ENCODE data around the gene RBP4.

The RBP4 gene

GRCh38 chr10:93601146-93601773, at the start of gene RBP4:
TSS of gene RBP4 (minus strand) at chr10:93601235. CDS start at chr10:93601028, 207 bp downstream.
- peak in 2 of 3 donors; percentile 23 to 52 for DNase-seq

GRCh38 chr10:93639791-93640190, 38.8 kb upstream of the RBP4 start:
- no peak for DNase-seq

DNA sequence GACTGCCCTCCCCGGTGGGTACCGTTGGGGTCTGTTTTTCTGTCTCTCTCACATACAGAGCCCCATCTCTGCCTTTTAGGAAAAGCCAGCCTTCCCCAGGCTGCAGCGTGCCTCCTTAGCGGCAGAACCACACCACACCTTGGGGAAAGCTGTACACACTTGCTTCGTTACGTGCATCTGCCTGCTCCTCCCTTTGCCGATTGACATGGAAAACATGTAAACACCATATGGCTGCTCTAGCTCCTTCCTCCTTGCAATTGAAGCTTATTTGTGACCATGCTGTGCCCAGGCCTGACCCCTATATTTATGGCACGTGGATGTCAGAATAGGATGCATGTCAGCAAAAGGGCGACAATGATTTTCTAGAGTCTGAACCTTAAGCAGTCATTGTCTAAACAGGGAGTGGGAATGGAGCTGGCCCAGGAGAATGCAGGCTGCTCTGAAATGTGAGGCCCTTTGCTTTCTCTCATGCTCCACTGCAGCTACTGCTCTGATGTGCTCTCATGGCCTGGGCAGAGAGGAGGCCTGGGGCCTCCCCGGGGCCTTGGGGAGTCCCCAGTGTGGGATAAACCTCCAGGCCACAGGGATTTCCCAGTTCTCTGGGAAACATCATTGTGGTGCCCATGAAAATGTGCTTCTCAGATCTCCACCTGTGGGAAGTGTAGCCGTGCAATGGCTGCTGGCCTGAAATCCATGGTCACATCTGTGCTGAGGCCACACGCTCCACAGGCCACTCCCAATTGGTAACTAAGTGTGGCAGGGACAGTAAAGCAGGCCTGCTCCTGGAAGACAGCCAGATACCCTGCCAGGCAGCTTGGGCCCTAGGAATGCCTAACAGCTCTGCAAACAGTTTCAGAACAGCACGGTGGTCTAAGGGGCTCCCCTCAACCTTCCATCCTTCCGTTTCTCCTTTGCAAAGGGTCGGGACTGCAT, 29.9 kb upstream of the RBP4 start:
- peak in 2 of 3 donors; percentile 10 to 20 for DNase-seq

DNA sequence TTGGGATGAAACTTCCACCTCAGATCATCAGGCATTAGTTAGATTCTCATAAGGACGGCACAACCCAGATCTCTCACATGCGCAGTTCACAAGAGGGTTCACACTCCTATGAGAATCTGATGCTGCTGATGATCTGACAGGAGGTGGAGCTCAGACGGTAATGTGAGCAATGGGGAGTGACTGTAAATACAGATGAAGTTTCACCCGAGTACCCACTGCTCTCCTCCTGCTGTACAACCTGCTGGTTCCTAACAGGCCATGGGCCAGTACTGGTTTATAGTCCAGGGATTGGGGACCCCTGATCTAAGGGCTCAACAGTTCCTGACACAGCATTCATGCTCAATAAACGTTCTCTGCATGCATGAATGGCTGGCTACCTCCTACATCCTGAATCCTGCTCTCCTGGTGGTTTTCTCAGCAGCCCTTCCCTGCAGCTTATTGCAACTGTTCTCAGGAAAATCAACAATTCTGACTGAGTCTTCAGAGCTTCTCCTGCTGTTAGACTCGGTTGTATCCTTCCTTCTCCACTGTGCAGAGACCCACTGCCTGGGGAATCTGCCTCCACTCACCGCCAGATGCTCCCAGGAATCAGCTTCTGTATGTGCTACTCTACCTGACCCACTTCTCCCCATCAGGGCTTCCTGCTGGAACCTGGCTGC, 28.7 kb upstream of the RBP4 start:
- DNase-seq: no peak

GRCh38 chr10:93628858-93629257, 27.8 kb upstream of the RBP4 start:
- DNase-seq: no peak

DNA sequence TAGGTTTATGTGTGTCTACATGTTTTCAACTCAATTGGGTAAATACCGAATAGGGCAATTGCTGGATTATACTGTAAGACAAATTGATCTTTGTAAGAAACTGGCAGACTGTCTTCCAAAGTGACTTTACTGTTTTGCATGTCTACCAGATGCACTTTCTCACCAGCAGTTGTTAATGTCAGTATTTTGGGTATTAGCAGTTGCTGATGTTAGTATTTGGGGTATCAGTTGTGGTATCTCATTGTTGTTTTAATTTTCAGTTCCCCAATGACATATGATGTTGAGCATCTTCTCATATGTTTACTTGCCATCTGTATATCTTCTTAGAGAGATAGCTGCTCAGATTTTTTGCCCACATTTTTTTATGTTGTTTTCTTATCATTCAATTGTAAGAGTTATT, 21.9 kb upstream of the RBP4 start:
- DNase-seq: no peak

GRCh38 chr10:93620925-93621324, 19.9 kb upstream of the RBP4 start:
- DNase-seq: no peak

GRCh38 chr10:93615576-93616235, 14.7 kb upstream of the RBP4 start:
- DNase-seq: peak; percentile 24 to 42 (median 37)

GRCh38 chr10:93614101-93614825, 13.2 kb upstream of the RBP4 start:
- DNase-seq: no peak

- DNase-seq: peak in 2 of 3 donors; percentile 20 to 36
These were observed 12.1 kb upstream of the RBP4 start for GRCh38 chr10:93613126-93613525.

- DNase-seq: no peak
These were observed 11.3 kb upstream of the RBP4 start, which contains the start of gene PDE6C for GRCh38 chr10:93612311-93612710. TSS of gene PDE6C (plus strand) at chr10:93612537. CDS start at chr10:93612726, 189 bp downstream.

DNA sequence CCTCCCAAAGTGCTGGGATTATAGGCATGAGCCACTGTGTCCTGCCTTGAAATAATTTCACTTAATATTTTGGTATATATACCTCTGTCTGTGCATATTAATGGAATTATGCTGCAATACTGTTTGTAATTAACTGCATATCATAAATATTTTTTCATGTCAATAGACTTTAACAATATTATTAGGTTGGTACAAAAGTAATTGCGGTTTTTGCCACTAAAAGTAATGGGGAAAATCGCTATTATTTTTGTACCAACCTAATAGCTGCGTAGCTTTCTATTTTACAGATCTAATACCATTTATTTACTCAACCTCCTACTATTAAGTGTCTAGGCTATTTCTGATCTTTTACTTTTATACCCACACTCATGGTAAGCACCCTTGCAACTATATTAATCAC, 7.4 kb upstream of the RBP4 start:
- DNase-seq: no peak

- no peak for DNase-seq
These were observed 3.1 kb upstream of the RBP4 start for GRCh38 chr10:93604146-93604545.

GRCh38 chr10:93603023-93603422, 2.0 kb upstream of the RBP4 start:
- DNase-seq: no peak

DNA sequence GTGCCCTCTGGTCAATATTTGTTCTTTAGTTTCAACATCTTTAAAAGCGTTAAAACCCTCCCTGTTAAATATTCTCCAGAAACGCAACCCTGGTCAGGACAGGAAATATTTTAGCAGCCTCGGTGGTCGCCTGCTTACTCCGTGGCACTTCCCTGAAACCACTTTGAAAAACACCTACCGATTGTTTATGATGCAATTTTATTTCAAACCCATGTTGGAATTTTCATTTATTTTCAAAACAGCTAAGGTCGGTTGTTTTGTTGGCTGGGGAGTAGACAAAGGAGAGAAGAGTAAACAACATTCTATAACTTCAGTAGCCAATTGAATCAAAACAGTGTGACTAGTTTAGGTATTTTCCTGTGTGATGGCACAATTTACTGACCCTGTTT, 733 bp upstream of the RBP4 start:
- no peak for DNase-seq

GRCh38 chr10:93600446-93601145, 439 bp downstream of the RBP4 start:
- peak in 1 of 3 donors; percentile 24 for DNase-seq

DNA sequence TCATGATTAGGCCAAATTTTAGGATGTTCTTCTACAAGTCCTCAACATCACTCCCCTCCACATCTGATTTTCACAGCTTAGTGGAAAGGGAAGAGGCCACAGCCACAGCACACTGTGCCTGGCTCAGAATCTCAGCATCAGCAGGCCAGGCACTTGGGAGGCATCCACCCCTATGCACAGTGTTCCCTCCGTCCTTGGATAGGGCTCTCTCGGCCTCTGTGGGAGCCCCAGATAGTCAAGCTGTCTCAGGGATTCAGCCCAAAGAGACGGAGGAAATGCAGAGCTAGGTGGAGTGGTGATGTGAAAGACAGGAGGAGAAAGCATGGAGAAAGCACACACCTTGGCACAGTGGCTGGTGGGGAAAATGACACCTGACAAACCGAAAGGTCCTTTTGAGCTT, 1.3 kb downstream of the RBP4 start:
- DNase-seq: no peak

- no peak for DNase-seq
These were observed 1.7 kb downstream of the RBP4 start for GRCh38 chr10:93599335-93599734.

DNA sequence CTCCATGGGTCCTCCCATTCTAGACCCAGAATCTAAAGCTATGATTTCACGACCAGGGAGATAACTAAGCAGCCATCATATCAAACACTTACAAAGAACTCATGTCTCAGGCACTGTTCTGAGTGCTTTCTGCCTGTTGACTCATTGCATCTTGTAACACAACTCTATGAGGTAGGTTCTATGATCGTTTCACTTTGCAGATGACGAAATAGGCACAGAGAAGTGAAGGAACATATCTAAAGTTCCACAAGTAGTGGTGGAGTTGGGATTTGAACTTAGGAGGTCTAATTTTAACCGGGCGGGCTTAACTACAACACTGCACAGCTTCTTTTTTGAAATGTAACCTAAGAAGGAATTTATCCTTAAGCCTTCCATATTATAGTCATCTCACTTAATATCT, 2.9 kb downstream of the RBP4 start:
- DNase-seq: peak in 1 of 3 donors; percentile 31

- no peak for DNase-seq
These were observed 3.9 kb downstream of the RBP4 start for GRCh38 chr10:93597075-93597599.

DNA sequence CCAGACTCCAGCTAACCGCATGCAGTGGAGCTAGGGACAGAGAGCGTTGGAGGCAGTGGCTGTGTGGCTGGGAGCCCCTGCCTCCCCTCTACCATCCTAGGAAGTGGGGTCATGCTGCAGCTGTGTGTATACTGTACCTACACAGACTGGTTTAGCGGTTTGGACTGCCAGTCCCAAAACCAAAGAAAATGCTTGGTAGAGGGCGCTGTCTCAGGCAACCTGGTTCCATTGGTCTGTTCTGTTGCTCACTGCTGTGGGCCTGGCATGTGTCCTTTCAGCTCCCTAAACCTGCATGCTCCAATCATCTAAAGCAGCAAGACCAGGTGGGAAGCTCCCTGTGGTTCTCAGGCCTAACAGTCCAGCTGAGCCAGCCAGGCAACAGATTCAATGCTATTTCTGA, 4.5 kb downstream of the RBP4 start:
- DNase-seq: no peak

Data from suppressor macrophage treated with lipopolysaccharide for 1 hour (primary cell).